Heart left ventricle (tissue), 16 donors: ENCODE data around the gene CCNYL1. TPM values are rescaled to one million over a fixed set of nuclear protein-coding genes. Genes with fewer than 3 reads are reported as not detected.
"Not testable (repeated sequence)": the region's sequence is repeated elsewhere in the genome, so short reads cannot be mapped to it uniquely, and the experiment has no call there.

ENCODE experiments used
- ATAC-seq, 4 donors: fragments of 200-7000 bp; cut with Tn5 transposase; one replicate each; pipeline ENCODE4 v1.9.1; 2020 to 2022; ENCODE audit warnings: moderate library complexity in 4 of 4, mild to moderate bottlenecking in 3 of 4, moderate number of reproducible peaks in 1 of 4
- DNase-seq, 5 donors: peaks; one replicate each; pipeline ENCODE4 v3.0.0-alpha.2; 2020
- H3K27ac ChIP-seq, 12 donors: fragments of 200-600 bp; sonication (generic) in 4 of 12; one replicate each; pipeline versions ENCODE4 v1.5.0 to v1.8.0; 2016 to 2022; ENCODE audit warnings: mild to moderate bottlenecking in 2 of 12
- H3K27me3 ChIP-seq, 9 donors: fragments of 200-600 bp; sonication (generic) in 2 of 9; one replicate each; pipeline versions ENCODE4 v1.5.1 to v1.8.0; 2016 to 2022; ENCODE audit warnings: mild to moderate bottlenecking in 3 of 9
- H3K36me3 ChIP-seq, 9 donors: fragments of 200-600 bp; sonication (generic) in 2 of 9; one replicate each; pipeline versions ENCODE4 v1.5.0 to v1.8.0; 2018 to 2022; ENCODE audit warnings: mild to moderate bottlenecking in 2 of 9
- H3K4me1 ChIP-seq, 12 donors: fragments of 200-600 bp; sonication (generic) in 4 of 12; one replicate each; pipeline versions ENCODE4 v1.5.0 to v1.8.0; 2016 to 2022; ENCODE audit warnings: mild to moderate bottlenecking in 3 of 12
- H3K4me3 ChIP-seq, 12 donors: fragments of 200-600 bp; sonication (generic) in 4 of 12; one replicate each; pipeline versions ENCODE4 v1.5.0 to v1.8.0; 2017 to 2022; ENCODE audit warnings: mild to moderate bottlenecking in 9 of 12, moderate library complexity in 4 of 12
- H3K9me3 ChIP-seq, 12 donors: fragments of 200-600 bp; sonication (generic) in 4 of 12; one replicate each; pipeline versions ENCODE4 v1.5.0 to v1.8.0; 2016 to 2022; ENCODE audit warnings: mild to moderate bottlenecking in 1 of 12
- CTCF ChIP-seq, 12 donors: fragments of 200-600 bp; sonication (generic) in 4 of 12; IDR thresholded peaks; one replicate each; pipeline versions ENCODE4 v1.5.0 to v1.8.0; 2018 to 2022; ENCODE audit warnings: antibody characterized with exemption in 12 of 12, mild to moderate bottlenecking in 5 of 12
- POLR2A ChIP-seq, 2 donors: fragments of 450-650 bp; IDR thresholded peaks; one replicate each; pipeline ENCODE4 v1.6.1; 2017; ENCODE audit warnings: antibody characterized with exemption in 2 of 2, mild to moderate bottlenecking in 2 of 2, moderate library complexity in 2 of 2
- WGBS, 4 donors: extraction: QIAGEN DNeasy Blood & Tissue Kit in 2 of 4; methylation state at CpG; one replicate each; pipeline versions ENCODE4 v1.1.5 to v1.1.7; 2013 to 2018; 5-methylcytosine and 5-hydroxymethylcytosine counted together
- intact Hi-C, 10 donors: fragments of 100-400 bp; cut with DNase I; formaldehyde crosslinking; loops; one replicate each; pipeline versions ENCODE4 v1.11.1 to v1.14.2; 2022
- polyA plus RNA-seq, 2 donors: library from polyadenylated mRNA; stranded (reverse); fragments of 200-250 nt; gene quantifications; one replicate each; pipeline ENCODE4 v1.2.3, GENCODE V29; 2013
- total RNA-seq, 9 donors: library from RNA; depleted of rRNA in 2 of 9; stranded (reverse); fragments of >200 nt in 2 of 9; fragmentation: NEBNext Ultra II Directional in 3 of 9; extraction: Animal tissue kit (Norgen Biotek cat#: 25700) in 3 of 9; gene quantifications; one replicate each; pipeline versions ENCODE4 v1.1.0 to v1.2.4, GENCODE V29; 2016 to 2023
- donor health status: ischemic (EF 13 %, LVEDD 7.1; RV severe dilation, severe dysfunction).
- donor health status: healthy with polysubstance abuse.
- donor health status: DM: no; HTN: yes; CAD: no.
- donor health status: DM: no; HTN: no; CAD: no.
- donor health status: ischemic (EF 25% LVEDD 6.9; RV normal size, moderate dysfunction).
- donor health status: ischemic (EF 25% LVEDD 5.7; RV mildly dilated, moderate dysfunction).
- donor health status: healthy.
- donor health status: DM: yes; HTN: yes; CAD: no.
- donor health status: ischemic (EF 35%, LVEDD 5.7; RV mildly dilated, moderate dysfunction).
- donor health status: nonischemic (EF 11% LVEDD 7.7; RV severe dilation, severe dysfunction).
- donor health status: DM: yes; HTN: yes; CAD: no.
- donor health status: PGD.
- donor health status: ischemic (EF 29% LVEDD 5.4; RV normal size, mild dysfunction).
- donor health status: nonischemic (EF 23%, LVEDD 6.1; RV moderate dilation, normal function).

Gene CCNYL1
- total and polyA plus RNA-seq, 11 donors, result 3.9 to 17.5 (median 10.9) TPM

GRCh38 chr2:207734636-207735512 is 23.4 kb downstream of the CCNYL1 start:
- H3K4me3 ChIP-seq, result no peak overlapping the region
- intact Hi-C loops, result loop anchor here in 4 of 10 donors (5.0 to 10.0 kb wide), 3 partner anchors 100 to 210 kb away; partner anchors contain the start of genes METTL21A (in 2 of the 4) and CREB1 (in 1 of the 4)
- no peak for ATAC-seq
- no peak overlapping the region for H3K27ac ChIP-seq
- no peaks in the 10 kb centered on the region for H3K4me1 ChIP-seq
- no peaks in the 10 kb centered on the region for H3K9me3 ChIP-seq
- TF ChIP-seq POLR2A (IDR thresholded peaks at IDR 0.05) (no peak), CTCF (IDR thresholded peaks at IDR 0.05) (no peak)
- DNase-seq, result no peak
- peaks cover 0 to 53% (median 17%) of the 10 kb centered on the region in 9 donors for H3K36me3 ChIP-seq
- H3K27me3 ChIP-seq, result no peaks in the 10 kb centered on the region
- WGBS, 4 donors, result 74 to 98% (median 92%) methylated on average over 4 of the region's 4 CpGs

- not testable (repeated sequence) for H3K27ac ChIP-seq, H3K9me3 ChIP-seq, H3K27me3 ChIP-seq, DNase-seq, H3K4me3 ChIP-seq, H3K4me1 ChIP-seq, ATAC-seq
- intact Hi-C loops, result loop anchor here in 2 of 10 donors (10.0 kb wide), 2 partner anchors 101 to 211 kb away; partner anchors contain the start of gene CREB1 (in 1 of the 2)
- 86 to 98% (median 95%) methylated on average over 9 of the region's 9 CpGs for WGBS, 4 donors
- peaks cover 0 to 47% (median 15%) of the 10 kb centered on the region in 9 donors for H3K36me3 ChIP-seq
Measured at GRCh38 chr2:207735513-207735859, 24.0 kb downstream of the CCNYL1 start.

DNA sequence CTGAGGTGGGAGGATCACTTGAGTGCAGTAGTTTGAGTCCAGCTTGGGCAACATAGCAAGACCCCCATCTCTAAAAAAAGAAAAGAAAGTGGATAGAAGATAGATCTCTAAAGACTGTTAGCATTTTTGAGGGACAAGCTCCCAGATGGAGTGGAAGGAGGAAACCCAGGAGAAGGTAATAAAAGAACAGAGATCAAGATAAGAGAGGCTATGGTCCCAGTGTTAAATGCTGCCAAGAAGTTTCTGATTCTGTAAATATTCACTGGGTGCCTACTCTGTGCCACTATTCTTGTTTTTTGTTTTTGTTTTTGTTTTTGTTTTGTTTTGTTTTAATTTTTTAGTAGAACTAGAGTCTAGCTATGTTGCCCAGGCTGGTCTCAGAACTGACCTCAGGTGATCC is 32.1 kb downstream of the CCNYL1 start:
- no peak for DNase-seq
- peaks cover 0 to 63% (median 24%) of the 10 kb centered on the region in 9 donors for H3K36me3 ChIP-seq
- TF ChIP-seq POLR2A (IDR thresholded peaks at IDR 0.05) (no peak), CTCF (IDR thresholded peaks at IDR 0.05) (no peak)
- no peak overlapping the region for H3K27ac ChIP-seq
- no peaks in the 10 kb centered on the region for H3K4me1 ChIP-seq
- ATAC-seq, result no peak
- no peaks in the 10 kb centered on the region for H3K27me3 ChIP-seq
- H3K4me3 ChIP-seq, result no peak overlapping the region
- H3K9me3 ChIP-seq, result no peaks in the 10 kb centered on the region
- intact Hi-C loops, result loop anchor here in 4 of 10 donors (10.0 kb wide), 2 partner anchors 291 to 331 kb away; no protein-coding TSS in a partner anchor

DNA sequence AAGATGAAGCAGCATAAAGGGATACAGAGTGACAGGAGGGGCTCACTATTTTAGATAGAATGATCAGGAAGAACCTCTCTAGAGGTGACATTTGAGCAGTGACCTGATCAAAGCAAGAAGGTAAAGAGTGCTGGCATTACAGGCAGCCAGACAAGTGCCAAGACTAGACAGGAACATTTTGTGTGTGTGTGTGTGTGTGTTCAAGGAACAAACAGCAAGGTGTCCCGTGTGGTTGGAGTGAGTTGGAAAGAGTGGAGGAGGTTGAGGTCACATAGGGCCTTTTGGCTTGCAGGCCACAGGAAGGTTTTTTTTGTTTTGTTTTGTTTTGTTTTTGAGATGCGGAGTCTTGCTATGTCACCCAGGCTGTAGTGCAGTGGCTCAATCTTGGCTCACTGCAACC is 32.6 kb downstream of the CCNYL1 start:
- WGBS, 4 donors, result 54 to 80% (median 65%) methylated on average over 2 of the region's 2 CpGs
- DNase-seq (no peak), ATAC-seq (no peak)
- Histone ChIP-seq H3K27me3 (no peaks in the 10 kb centered on the region), H3K27ac (no peak overlapping the region), H3K9me3 (no peaks in the 10 kb centered on the region), H3K4me3 (no peak overlapping the region), H3K36me3 (peaks cover 0 to 65% (median 26%) of the 10 kb centered on the region in 9 donors), H3K4me1 (no peaks in the 10 kb centered on the region)
- no peak for TF ChIP-seq CTCF (IDR thresholded peaks at IDR 0.05)
- TF ChIP-seq POLR2A (IDR thresholded peaks at IDR 0.05), result no peak
- intact Hi-C loops, result loop anchor here in 4 of 10 donors (10.0 kb wide), 2 partner anchors 291 to 331 kb away; no protein-coding TSS in a partner anchor
